ENCODE data around the gene FCHO2. TPM values are rescaled to one million over a fixed set of nuclear protein-coding genes. Genes with fewer than 3 reads are reported as not detected.

Gene FCHO2, protein sequence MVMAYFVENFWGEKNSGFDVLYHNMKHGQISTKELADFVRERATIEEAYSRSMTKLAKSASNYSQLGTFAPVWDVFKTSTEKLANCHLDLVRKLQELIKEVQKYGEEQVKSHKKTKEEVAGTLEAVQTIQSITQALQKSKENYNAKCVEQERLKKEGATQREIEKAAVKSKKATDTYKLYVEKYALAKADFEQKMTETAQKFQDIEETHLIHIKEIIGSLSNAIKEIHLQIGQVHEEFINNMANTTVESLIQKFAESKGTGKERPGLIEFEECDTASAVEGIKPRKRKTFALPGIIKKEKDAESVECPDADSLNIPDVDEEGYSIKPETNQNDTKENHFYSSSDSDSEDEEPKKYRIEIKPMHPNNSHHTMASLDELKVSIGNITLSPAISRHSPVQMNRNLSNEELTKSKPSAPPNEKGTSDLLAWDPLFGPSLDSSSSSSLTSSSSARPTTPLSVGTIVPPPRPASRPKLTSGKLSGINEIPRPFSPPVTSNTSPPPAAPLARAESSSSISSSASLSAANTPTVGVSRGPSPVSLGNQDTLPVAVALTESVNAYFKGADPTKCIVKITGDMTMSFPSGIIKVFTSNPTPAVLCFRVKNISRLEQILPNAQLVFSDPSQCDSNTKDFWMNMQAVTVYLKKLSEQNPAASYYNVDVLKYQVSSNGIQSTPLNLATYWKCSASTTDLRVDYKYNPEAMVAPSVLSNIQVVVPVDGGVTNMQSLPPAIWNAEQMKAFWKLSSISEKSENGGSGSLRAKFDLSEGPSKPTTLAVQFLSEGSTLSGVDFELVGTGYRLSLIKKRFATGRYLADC
- total RNA-seq: 15.8 and 18.2 TPM in 2 replicates

DNA sequence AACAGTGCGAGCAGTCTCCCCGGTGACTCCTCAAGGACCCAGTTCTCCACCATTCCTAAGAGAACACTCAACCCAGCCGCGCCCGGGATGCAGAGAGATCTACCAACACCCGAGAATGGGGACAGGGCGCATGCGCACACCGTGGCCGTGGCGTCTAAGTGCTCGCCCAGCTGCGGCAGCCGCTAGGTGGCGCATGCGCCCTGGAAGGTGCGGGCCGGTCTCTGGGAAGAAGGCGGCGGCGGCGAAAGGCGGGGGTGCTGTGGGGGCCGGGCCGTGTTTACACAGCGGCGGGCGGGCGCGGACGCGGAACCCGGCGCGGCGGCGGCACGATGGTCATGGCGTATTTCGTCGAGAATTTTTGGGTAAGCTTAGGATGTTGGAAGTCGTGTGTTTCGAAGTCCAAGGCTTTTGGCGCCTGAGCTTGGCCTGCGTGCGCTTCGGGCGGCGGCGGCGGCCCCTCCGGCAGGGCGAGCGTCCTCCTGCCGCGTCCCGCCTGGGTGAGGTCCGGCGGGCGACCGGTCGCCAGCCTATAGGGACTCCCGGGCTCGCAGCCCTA, at the start of gene FCHO2:
FCHO2 (plus strand) TSS at position 274 of the 556 bp plus-strand sequence; CDS start at position 330, 56 bp downstream.

DNA sequence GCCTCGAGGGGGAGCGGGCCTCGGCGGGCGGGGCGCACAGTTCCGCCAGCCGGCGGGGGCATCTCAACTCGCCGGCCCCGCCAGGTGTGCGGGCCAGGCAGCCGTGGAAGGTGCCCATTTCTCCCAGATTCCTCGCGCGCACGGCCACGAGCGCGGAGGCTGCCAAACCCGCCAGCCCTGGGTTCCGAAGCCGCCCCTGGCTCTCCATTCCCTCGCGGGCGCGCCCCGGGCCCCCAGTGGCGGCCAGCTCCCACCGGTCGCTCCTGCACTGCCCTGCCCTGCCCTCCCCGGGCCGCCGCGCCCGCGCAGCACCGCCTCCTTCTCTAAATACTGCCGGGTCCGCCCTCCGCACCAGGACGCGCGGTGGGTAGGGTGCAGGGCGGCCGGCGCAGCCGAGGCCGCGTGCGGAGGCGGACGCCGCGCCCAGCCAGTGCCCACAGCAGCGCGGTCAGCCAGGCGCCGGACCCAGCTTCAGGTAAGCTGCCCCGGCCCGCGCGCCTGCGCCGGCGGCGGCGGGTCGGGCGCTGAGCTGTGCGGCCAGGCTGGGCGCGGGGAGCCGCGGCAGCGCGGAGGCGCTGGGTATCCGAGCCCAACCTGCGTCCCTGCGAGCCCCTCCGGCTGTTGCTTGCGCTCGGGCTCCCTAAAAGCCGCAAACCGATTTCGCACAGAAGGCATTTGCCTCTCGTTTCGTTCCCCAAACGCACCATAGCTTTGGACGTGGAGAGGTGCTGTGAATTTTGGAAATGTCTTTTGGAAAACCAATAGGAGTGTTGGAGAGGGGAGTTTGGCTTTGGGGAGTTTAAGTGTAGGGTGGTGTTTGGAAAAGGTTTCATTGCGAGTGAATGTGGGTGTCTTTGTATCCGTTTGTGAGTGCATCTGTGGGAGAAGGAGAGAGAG, 164.6 kb downstream of the FCHO2 start, which contains the start of gene TMEM171:
TMEM171 (plus strand) TSS at position 354 of the 897 bp plus-strand sequence. CDS start 2,799 bp downstream, outside the sequence.

Other genes starting within 250 kb of the FCHO2 start
- 311 and 359 TPM in 2 replicates for gene TNPO1, start 139.4 kb upstream of the FCHO2 start, total RNA-seq
- 1.2 and 3.6 TPM in 2 replicates for gene TMEM171, start 164.5 kb downstream of the FCHO2 start, total RNA-seq
- gene TMEM174, start 217.2 kb downstream of the FCHO2 start, total RNA-seq: not detected in 2 replicates